SK-MEL-5 (cell line): ENCODE measurements around the gene OAT. TPM values are rescaled to one million over a fixed set of nuclear protein-coding genes. Genes with fewer than 3 reads are reported as not detected.
"Not testable (repeated sequence)": the region's sequence is repeated elsewhere in the genome, so short reads cannot be mapped to it uniquely, and the experiment has no call there.

Experiments used
- DNase-seq: peaks from one replicate; pipeline ENCODE4 v3.0.0-alpha.2; 2016; ENCODE audit warnings: low read depth, low spot score
- in situ Hi-C: cut with HindIII; loops from 2 replicates; pipeline ENCODE4 v1.10.0; 2016; ENCODE audit warnings: low sequenced_read_pairs, high pct_unique_total_duplicates, low pct_unique_long_range_greater_than_20kb
- total RNA-seq: library from RNA; depleted of rRNA; stranded (reverse); fragments of >200 nt; shearing (Covaris generic); gene quantifications from 2 replicates; pipeline ENCODE4 v1.2.3, GENCODE V29; 2014

OAT gene
- total RNA-seq, 1 experiment from 2014 or later: 157 TPM

- DNase-seq: no peak
- in situ Hi-C loops: no loop called here
Measured at GRCh38 chr10:124449170-124450011, 30.7 kb upstream of the OAT start.

DNA sequence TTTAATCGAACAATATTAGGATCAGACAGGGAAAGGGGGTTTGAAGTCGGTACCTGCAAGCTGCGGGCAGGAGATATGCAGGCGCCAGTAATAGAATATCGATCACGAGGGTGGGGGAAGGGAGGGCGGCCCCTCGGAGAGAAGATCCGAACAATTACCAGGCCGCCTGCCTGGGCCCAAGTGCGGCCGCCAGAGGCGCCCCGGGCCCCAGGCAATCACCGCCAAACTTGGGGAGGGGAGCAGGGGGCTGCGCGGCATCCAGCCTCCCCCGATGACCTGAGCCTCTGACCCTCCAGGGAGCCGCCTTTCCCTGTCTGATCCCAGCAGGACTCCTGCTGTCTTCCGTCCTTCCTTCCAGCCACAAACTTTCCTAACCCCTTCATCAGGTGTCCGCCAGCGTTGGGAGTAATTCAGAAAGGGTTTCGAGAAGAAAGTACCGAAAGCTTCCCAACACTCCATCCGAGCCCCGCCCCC is 30.0 kb upstream of the OAT start:
- no peak for DNase-seq
- in situ Hi-C loops: no loop called here

DNA sequence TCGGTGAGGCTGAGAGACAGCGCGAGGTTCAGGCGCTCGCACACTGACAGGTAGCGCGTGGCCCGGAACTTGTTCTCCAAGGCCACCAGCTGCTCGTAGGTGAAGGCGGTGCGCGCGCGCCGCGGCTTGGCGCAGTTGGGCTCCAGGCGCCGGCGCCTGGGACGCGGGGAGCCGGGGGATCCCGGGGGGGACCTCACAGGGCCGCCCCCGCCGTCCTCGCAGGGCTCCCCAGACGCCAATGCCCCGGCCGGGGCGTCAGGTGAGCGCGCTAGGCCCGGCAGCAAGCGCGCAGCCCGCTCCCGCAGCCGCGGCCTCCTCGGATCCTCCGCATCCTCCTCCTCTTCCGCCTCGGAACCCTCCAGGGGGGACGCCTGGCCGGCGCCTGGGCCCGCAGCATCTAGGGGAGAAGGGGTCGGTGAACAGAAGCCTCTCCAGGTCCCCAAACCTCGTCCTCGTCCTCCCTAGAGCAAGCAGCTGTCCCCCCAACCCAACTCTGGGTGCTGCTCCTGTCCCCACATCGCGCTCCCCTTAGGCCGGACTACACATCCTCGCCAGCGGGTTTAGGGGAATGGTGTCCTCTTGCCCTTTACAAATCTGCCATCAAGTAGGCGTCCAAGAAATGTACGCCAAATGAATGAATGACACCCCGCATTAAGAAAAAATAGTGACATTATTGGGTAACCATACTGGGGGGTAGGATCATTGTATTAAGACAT is 29.2 kb upstream of the OAT start:
- in situ Hi-C loops: no loop called here
- no peak for DNase-seq

GRCh38 chr10:124446830-124447750 is 28.4 kb upstream of the OAT start:
- DNase-seq: no peak
- in situ Hi-C loops: no loop called here

DNA sequence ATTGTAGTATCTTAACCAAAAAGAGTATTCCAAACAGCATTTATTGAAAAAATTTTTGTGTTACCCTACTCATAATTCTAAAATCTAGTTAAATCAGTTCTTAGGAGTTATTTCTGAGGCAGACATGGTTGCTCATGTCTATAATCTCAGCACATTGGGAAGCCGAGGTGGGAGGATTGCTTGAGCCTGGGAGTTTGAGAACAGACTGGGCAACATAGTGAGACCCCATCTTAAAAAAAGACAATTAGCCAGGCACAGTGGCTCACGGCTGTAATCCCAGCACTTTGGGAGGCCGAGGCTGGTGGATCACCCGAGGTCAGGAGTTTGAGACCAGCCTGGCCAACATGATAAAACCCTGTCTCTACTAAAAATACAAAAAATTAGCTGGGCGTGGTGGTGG is 23.0 kb upstream of the OAT start:
- DNase-seq, in situ Hi-C loops: not testable (repeated sequence)

DNA sequence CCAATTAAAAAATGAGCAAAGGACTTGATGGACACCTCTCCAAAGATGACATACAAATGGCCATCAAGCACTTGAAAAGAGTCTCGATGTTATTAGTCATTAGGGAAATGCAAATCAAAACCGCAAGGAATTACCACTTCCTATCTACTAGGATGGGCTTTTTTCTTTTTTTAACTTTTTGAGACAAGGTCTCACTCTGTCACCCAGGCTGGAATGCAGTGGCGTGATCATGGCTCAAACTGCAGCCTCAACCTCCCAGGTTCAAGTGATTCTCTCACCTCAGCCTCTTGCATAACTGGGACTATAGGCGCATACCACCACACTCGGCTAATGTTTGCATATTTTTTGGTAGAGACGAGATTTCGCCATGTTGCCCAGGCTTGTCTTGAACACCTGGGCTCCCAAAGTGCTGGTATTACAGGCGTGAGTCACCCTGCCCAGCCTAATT is 17.5 kb upstream of the OAT start:
- peak; percentile 48 for DNase-seq
- in situ Hi-C loops: no loop called here

DNA sequence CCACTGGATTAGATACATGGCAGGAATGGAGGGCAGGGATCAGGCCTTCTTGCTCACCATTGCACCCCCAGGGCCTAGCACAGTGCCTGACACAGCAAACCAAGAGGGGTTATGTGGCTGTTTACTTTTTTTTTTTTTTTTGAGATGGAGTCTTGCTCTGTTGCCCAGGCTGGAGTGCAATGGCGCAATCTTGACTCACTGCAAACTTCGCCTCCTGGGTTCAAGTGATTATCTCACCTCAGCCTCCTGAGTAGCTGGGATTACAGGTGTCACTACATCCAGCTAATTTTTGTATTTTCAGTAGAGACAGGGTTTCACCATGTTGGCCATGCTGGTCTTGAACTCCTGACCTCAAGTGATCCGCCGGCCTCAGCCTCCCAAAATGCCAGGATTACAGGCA is 17.0 kb upstream of the OAT start:
- DNase-seq, in situ Hi-C loops: not testable (repeated sequence)

GRCh38 chr10:124433461-124433860 is 14.7 kb upstream of the OAT start:
- in situ Hi-C loops: no loop called here
- no peak for DNase-seq

- in situ Hi-C loops: no loop called here
- DNase-seq: no peak
Measured at GRCh38 chr10:124430077-124430476, 11.4 kb upstream of the OAT start.

- in situ Hi-C loops: no loop called here
- DNase-seq: no peak
Measured at GRCh38 chr10:124429576-124429975, 10.9 kb upstream of the OAT start.

- DNase-seq: no peak
- in situ Hi-C loops: no loop called here
Measured at GRCh38 chr10:124428207-124428777, 9.6 kb upstream of the OAT start.

DNA sequence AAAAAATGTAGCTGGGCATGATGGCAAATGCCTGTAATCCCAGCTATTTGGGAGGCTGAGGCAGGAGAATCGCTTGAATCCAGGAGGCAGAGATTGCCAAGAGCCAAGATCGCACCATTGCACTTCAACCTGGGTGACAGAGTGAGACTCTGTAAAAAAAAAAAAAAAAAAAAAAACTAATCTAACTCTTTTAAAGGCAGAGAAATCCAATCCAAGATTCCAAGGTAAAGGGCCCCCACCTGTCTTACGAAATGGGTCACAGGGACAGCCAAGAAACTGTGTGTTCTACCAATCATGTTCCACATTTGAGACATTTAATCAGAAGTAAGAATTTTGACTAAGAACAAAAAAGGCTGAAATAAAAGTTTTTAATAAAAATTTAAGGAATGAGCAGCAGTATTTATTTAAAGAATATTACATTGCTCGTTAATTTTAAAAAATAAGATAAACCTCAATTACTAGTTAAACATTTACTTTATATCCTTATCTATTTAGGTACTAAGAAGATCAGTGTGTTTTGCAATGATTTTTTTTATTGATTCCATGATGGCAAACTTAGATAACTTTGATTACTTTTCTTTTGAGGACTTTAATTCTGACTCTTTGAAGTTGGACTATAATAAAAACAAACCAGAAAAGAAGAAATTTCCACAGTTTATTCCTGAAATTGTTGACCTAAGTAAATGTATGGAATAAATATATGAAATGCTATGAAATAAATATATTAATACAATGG is 6.7 kb upstream of the OAT start:
- in situ Hi-C loops: no loop called here
- no peak for DNase-seq

DNA sequence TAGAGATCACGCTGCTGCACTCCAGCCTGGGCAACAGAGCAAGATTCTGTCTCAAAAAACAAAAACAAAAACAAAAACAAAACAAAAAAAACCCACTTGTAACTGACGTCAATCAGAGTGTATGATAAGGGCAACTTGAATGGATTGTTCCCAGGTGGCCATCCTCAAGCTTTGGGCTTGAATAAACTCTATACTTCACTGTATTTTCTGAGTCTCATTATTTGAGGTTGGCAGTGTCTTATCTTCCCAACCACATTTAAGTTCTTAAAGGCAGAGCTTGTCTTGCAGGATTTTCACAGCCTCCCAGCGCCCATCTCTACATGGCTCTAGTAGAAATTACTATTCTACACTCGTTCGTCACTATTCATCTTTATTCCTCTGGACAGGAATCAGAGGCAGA is 5.1 kb upstream of the OAT start:
- DNase-seq: no peak
- in situ Hi-C loops: no loop called here

DNA sequence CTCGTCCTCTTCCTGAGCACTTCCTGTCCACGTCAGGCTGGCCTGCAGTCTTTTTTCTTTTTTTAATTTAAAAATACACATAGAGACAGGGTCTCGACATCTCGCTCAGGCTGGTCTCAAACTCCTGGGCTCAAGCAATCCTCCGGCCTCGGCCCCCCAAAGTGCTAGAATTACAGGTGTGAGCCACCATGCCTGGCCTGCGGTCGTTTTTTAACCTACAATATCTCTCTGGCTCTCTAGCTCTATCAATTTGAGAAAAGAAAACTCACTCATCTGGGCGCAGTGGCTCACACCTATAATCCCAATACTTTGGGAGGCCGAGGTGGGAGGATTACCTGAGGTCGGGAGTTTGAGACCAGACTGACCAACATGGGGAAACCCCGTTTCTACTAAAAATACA is 4.0 kb upstream of the OAT start:
- in situ Hi-C loops: no loop called here

DNA sequence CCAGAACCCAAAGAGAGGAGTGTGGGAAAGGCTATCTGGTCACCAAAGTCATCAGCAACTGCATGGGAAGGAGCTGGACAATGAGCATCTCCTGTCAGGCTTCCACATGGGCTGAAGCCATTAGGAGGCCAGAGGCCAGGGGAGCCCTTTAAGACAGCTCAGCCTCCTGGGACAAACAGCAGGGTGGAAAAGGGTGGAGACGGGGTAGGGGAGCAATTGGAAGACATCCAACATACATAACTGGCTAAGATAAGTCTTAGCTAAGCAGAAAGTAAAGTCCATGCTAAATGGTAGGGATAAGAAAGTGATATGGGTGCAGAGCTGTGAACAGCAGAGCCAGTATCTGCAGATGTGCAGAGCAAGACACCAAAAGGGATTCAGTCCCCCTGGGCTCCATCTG is 1.5 kb upstream of the OAT start:
- DNase-seq: no peak

More for the DNA sequence above, 4.0 kb upstream of the OAT start:
- DNase-seq: no peak

DNA sequence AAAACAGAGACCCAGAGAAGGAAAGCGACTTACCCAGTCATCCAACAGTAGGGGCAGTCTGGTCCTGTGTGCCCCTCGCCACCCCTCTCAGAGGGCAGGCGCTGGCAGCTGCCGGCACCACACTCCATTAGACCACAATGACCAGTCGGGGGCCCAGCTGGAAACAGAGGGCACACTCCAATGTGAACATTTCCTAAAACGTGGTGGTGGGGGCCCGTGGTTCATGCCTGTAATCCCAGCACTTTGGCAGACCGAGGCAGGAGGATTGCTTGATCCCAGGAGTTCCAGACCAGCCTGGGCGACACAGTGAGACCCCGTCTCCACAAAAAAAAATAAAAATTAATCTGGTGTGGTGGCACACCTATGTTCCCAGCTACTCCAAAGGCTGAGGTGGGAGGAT is 912 bp upstream of the OAT start:
- in situ Hi-C loops: no loop called here
- no peak for DNase-seq

More for the DNA sequence above, 1.5 kb upstream of the OAT start:
- in situ Hi-C loops: no loop called here
